ENCODE data around the gene SLC35B2.

The SLC35B2 gene

GRCh38 chr6:44230034-44230675 lies 27.2 kb downstream of the SLC35B2 start:
- no peak for DNase-seq (ENCODE audit: low read depth)
- H3K4me3 ChIP-seq (replicated peaks; ENCODE audit: low read depth, low read length): no peak overlapping the region
- TF ChIP-seq, protein P1, sequence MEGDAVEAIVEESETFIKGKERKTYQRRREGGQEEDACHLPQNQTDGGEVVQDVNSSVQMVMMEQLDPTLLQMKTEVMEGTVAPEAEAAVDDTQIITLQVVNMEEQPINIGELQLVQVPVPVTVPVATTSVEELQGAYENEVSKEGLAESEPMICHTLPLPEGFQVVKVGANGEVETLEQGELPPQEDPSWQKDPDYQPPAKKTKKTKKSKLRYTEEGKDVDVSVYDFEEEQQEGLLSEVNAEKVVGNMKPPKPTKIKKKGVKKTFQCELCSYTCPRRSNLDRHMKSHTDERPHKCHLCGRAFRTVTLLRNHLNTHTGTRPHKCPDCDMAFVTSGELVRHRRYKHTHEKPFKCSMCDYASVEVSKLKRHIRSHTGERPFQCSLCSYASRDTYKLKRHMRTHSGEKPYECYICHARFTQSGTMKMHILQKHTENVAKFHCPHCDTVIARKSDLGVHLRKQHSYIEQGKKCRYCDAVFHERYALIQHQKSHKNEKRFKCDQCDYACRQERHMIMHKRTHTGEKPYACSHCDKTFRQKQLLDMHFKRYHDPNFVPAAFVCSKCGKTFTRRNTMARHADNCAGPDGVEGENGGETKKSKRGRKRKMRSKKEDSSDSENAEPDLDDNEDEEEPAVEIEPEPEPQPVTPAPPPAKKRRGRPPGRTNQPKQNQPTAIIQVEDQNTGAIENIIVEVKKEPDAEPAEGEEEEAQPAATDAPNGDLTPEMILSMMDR (IDR thresholded peaks at IDR 0.05; ENCODE audit: low read length, missing control alignments): no peak

- TF ChIP-seq, protein P1 (IDR thresholded peaks at IDR 0.05; ENCODE audit: low read length, missing control alignments): no peak
- no peak for DNase-seq (ENCODE audit: low read depth)
Measured at GRCh38 chr6:44229376-44230033, 27.8 kb downstream of the SLC35B2 start.

GRCh38 chr6:44228836-44229235 lies 28.5 kb downstream of the SLC35B2 start:
- H3K4me3 ChIP-seq (replicated peaks; ENCODE audit: low read depth, low read length): no peak overlapping the region
- DNase-seq (ENCODE audit: low read depth): no peak
- TF ChIP-seq, protein P1 (IDR thresholded peaks at IDR 0.05; ENCODE audit: low read length, missing control alignments): no peak

More at GRCh38 chr6:44229376-44230033, 27.8 kb downstream of the SLC35B2 start:
- H3K4me3 ChIP-seq (replicated peaks; ENCODE audit: low read depth, low read length): no peak overlapping the region

- DNase-seq (ENCODE audit: low read depth): no peak
- H3K4me3 ChIP-seq (replicated peaks; ENCODE audit: low read depth, low read length): no peak overlapping the region
- TF ChIP-seq, protein P1 (IDR thresholded peaks at IDR 0.05; ENCODE audit: low read length, missing control alignments): no peak
Measured at GRCh38 chr6:44228433-44228832, 28.9 kb downstream of the SLC35B2 start.

GRCh38 chr6:44228031-44228430 lies 29.3 kb downstream of the SLC35B2 start:
- no peak for DNase-seq (ENCODE audit: low read depth)
- H3K4me3 ChIP-seq (replicated peaks; ENCODE audit: low read depth, low read length): no peak overlapping the region
- TF ChIP-seq, protein P1 (IDR thresholded peaks at IDR 0.05; ENCODE audit: low read length, missing control alignments): no peak

DNA sequence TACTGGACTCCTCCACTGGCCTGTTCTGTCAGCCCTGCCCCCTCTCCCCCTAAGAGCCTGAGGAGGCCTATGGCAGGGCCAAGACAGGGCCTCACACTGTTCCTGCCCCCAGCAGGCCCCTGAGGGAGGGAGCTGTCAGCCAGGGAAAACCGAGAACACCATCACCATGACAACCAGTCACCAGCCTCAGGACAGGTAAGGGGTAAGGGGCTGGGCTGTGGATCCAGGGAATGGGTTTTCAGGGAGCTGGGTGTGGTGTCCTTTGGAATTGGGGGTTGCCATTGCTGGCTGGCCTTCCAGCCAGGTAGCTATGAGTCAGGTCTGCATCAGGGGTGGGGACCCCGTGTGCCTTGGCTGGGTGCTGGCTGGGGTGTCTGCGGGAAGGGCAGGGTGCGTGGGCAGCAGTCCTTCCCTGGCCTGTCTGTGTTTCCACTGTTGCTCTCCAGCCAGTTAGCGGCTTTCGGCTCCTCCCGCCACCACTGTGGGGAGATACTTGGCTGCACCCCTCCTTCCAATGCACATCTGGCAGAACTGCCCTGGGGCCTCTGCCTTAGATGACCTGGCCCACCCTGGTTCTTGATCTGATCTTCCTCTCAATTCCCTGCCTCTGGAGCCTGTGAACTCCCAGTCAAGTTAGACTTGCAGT lies 30.1 kb downstream of the SLC35B2 start:
- no peak for DNase-seq (ENCODE audit: low read depth)
- TF ChIP-seq, protein P1 (IDR thresholded peaks at IDR 0.05; ENCODE audit: low read length, missing control alignments): no peak

More for the DNA sequence above, 30.1 kb downstream of the SLC35B2 start:
- no peak overlapping the region for H3K4me3 ChIP-seq (replicated peaks; ENCODE audit: low read depth, low read length)

All from fibroblast of pulmonary artery (primary cell).